HG03039 (cell line): ENCODE data around the gene ERP27.

Source experiments
- ATAC-seq: cut with Tn5 transposase; IDR thresholded peaks from one replicate; pipeline ENCODE4 v1.9.1; 2021; ENCODE audit warnings: mild to moderate bottlenecking, moderate library complexity; ENCODE audit not compliant: unreplicated experiment

Gene ERP27

DNA sequence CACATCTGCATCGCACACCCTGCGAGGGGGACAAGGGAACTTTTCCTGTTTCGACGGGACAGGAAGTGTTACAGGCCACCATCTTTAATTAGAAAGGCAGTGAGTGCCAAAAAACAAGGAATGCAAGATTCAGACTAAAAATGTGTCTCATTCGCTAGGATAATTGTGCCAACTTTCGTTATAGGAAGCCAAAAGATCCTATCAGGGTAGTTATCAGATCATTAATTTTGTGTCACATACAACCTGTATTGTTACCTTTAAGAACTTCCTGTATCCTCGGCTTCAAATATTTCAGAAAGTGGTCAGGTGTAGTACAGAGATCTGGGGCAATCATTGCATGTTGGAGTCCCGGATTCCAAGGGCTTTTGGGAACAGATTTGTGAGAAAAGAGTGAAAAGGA, 33.5 kb downstream of the ERP27 start:
- no peak for ATAC-seq

GRCh38 chr12:14903386-14904098, 34.8 kb downstream of the ERP27 start:
- ATAC-seq = no peak

GRCh38 chr12:14902465-14902864, 35.9 kb downstream of the ERP27 start:
- ATAC-seq = no peak

GRCh38 chr12:14901228-14901562, 37.1 kb downstream of the ERP27 start:
- no peak for ATAC-seq

- no peak for ATAC-seq
Measured at GRCh38 chr12:14900521-14901227, 37.7 kb downstream of the ERP27 start.

GRCh38 chr12:14896521-14897169, 41.7 kb downstream of the ERP27 start:
- no peak for ATAC-seq

DNA sequence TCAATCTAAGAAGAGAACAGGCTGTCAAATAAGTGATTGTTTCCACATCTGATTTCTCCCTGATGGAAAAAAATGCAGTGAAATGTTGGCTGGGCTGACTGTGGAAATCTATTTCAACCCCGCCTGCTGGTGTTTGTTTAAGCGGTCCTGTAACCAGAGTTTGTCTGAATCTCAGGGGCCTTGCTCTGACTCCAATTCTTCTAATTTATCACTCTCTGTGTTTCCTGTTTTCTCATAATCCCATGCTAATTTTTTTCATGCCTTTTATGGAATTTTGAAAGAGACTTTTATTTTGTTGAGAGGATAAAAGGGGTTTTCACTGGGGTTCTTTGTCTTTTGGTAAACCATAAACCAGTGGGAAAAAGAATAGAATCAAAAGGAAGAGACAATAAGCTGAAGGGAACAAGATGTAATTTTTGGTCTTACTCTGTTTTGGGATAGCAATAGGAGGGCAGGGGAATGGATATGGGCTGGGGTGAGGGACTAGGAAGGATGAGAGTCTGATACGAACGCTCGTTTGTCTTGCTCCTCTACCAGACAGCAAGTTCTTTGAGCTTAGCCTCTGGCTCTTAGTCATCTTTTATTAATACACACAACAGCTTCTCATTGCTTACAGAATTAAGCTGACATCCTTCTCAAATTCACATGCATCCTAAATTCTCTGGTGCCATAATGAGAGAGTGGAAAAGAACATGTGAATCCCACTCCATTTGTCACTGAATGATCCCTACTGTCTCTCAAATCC, 44.7 kb downstream of the ERP27 start:
- ATAC-seq = no peak

- ATAC-seq = no peak
Measured at GRCh38 chr12:14892726-14893505, 45.4 kb downstream of the ERP27 start.

GRCh38 chr12:14890701-14891100, 47.6 kb downstream of the ERP27 start:
- ATAC-seq = no peak

GRCh38 chr12:14886271-14886670, 52.1 kb downstream of the ERP27 start:
- ATAC-seq = no peak

GRCh38 chr12:14885718-14886221, 52.6 kb downstream of the ERP27 start, which contains the start of gene MGP:
Gene MGP, minus strand, starts transcription at chr12:14885854. Its CDS starts 63 bp downstream, at chr12:14885791.
- no peak for ATAC-seq

- peak; percentile 97 for ATAC-seq
Measured at GRCh38 chr12:14884458-14884878, 53.9 kb downstream of the ERP27 start.

DNA sequence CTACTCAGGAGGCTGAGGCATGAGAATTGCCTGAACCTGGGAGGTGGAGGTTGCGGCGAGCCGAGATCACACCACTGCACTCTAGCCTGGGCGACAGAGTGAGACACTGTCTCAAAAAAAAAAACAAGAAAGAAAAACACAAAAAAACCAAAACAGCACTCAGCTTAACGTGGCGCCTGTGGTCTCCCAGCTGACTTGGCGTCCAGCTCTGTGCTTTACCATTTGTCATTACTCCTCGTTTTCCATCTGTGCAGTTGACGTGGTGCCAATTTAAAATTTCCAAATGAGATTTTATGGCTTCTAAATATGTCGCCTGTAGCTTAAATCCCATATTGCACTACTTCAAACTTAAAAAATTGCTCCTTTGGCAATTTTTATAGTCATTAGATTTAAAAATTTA, 54.7 kb downstream of the ERP27 start:
- no peak for ATAC-seq

GRCh38 chr12:14880890-14881453, 57.4 kb downstream of the ERP27 start:
- ATAC-seq = no peak

DNA sequence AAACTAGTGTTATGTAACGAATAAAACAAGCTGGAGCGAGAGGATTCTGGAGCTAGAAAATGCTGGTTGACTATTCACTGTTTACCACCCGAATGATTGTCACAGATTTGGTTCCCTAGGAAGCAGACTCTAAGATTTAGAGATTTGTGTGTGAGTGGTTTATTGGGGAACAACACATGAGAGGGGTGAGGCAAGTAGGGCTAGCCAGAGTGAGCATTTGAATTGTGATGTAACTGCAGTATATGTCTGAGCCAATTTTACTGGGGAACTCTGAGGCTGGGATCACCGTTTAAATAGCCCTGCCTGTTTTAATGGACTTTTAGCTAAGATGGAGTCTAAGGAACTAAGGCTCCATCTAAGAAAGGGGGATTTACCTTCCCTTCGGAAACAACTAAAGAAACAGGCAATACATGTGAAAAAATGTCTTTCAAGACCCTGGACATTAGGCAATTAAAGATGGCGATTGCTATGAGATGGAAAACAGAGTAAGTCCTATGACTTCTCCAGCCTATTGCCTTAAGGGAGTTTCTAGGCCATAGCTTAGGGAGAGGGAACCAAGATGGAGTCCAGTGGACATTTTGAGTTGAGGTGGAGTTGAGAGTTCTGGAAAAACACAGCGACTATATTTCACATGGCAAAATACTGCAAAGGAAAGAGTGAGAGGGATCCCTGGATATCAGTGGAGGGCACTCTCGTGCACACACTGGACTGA, 59.0 kb downstream of the ERP27 start:
- ATAC-seq = no peak

DNA sequence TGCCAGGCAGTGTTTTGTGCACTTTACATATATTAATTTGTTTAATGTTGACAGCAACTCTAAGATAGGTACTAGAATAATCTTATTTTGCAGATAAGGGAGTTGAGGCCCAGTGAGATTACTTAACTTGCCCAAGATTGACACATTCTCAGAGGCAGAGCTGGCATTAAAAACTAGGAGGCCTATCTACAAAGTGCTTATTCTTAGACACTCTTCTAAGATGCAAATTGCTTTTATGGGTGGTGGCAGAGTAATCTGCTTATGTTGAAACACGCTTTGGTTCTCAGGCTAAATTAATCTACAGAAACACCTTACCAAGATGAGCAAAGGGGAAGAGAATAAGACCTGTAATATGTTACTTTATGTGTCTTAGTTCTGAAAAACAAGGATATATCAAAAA, 59.8 kb downstream of the ERP27 start:
- ATAC-seq = no peak

DNA sequence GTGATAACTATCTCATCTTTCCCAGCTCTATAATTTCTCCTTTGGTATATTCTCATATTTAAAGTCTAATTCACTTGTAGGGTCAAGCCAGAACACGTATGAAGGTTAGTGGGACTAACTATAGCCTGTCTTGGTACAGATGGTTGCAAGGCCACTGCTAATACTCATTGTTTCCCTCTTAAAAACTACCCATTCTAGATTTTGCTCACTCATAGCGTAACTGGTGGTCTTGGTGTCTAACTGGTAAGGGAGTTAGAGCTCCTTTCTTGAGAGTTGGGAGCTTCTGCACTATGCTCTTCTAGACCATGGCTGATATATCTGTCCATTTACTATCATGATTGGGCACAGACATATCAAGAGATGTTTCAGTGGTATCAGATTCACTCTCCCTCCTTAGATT, 61.5 kb downstream of the ERP27 start:
- no peak for ATAC-seq

GRCh38 chr12:14874882-14875281, 63.5 kb downstream of the ERP27 start:
- no peak for ATAC-seq

- ATAC-seq = no peak
Measured at GRCh38 chr12:14873440-14874185, 64.7 kb downstream of the ERP27 start.
